Measurements from ENCODE around the gene SLN.

Gene SLN

GRCh38 chr11:107719557-107720302 is 7.9 kb upstream of the SLN start:
- no peak for DNase-seq (ENCODE audit: low read depth in 2 of 2)

- DNase-seq (ENCODE audit: low read depth in 2 of 2), result no peak
These were observed 7.2 kb upstream of the SLN start for GRCh38 chr11:107719073-107719472.

GRCh38 chr11:107716884-107717532 is 5.2 kb upstream of the SLN start:
- no peak for DNase-seq (ENCODE audit: low read depth in 2 of 2)

- DNase-seq (ENCODE audit: low read depth in 2 of 2), result no peak
These were observed 1.2 kb upstream of the SLN start for GRCh38 chr11:107713009-107713408.

GRCh38 chr11:107710301-107710700 is 1.6 kb downstream of the SLN start:
- no peak for DNase-seq (ENCODE audit: low read depth in 2 of 2)

- no peak for DNase-seq (ENCODE audit: low read depth in 2 of 2)
These were observed 3.1 kb downstream of the SLN start for GRCh38 chr11:107708792-107709191.

- DNase-seq (ENCODE audit: low read depth in 2 of 2), result no peak
These were observed 4.0 kb downstream of the SLN start for GRCh38 chr11:107707807-107708206.

GRCh38 chr11:107707215-107707671 is 4.6 kb downstream of the SLN start:
- no peak for DNase-seq (ENCODE audit: low read depth in 2 of 2)

- no peak for DNase-seq (ENCODE audit: low read depth in 2 of 2)
These were observed 5.3 kb downstream of the SLN start for GRCh38 chr11:107706531-107706930.

GRCh38 chr11:107705027-107705426 is 6.8 kb downstream of the SLN start:
- no peak for DNase-seq (ENCODE audit: low read depth in 2 of 2)

GRCh38 chr11:107704451-107704850 is 7.4 kb downstream of the SLN start:
- DNase-seq (ENCODE audit: low read depth in 2 of 2), result no peak

- no peak for DNase-seq (ENCODE audit: low read depth in 2 of 2)
These were observed 9.1 kb downstream of the SLN start for GRCh38 chr11:107702723-107703122.

- no peak for DNase-seq (ENCODE audit: low read depth in 2 of 2)
These were observed 9.7 kb downstream of the SLN start for GRCh38 chr11:107702109-107702660.

GRCh38 chr11:107699371-107700285 is 12.2 kb downstream of the SLN start:
- no peak for DNase-seq (ENCODE audit: low read depth in 2 of 2)

- DNase-seq (ENCODE audit: low read depth in 2 of 2), result no peak
These were observed 14.6 kb downstream of the SLN start for GRCh38 chr11:107697291-107697690.

GRCh38 chr11:107696140-107696539 is 15.7 kb downstream of the SLN start:
- no peak for DNase-seq (ENCODE audit: low read depth in 2 of 2)

GRCh38 chr11:107695446-107695845 is 16.4 kb downstream of the SLN start:
- no peak for DNase-seq (ENCODE audit: low read depth in 2 of 2)

GRCh38 chr11:107691000-107691750 is 20.7 kb downstream of the SLN start:
- no peak for DNase-seq (ENCODE audit: low read depth in 2 of 2)

- peak; percentile 42 to 47 for DNase-seq (ENCODE audit: low read depth in 2 of 2)
These were observed 22.3 kb downstream of the SLN start for GRCh38 chr11:107689317-107690202.

GRCh38 chr11:107688322-107688918 is 23.4 kb downstream of the SLN start:
- DNase-seq (ENCODE audit: low read depth in 2 of 2), result no peak

Measured in activated CD4-positive, alpha-beta T cell treated with anti-CD3 and anti-CD28 coated beads for 24 hours (primary cell).